ENCODE measurements around the gene ATP11A. TPM values are rescaled to one million over a fixed set of nuclear protein-coding genes. Genes with fewer than 3 reads are reported as not detected.

ATP11A gene
- total and polyA plus RNA-seq, 2 experiments from 2014 or later: 4.9 to 5.0 TPM

GRCh38 chr13:112714376-112715174 lies 24.7 kb downstream of the ATP11A start:
- Histone ChIP-seq H3K9ac (no peak overlapping the region), H3K4me3 (no peak overlapping the region), H3K4me1 (ENCODE audit: insufficient read depth) (peaks cover 9% of the 10 kb centered on the region; the same call in 1 of the 2 replicates), H3K9me2 (ENCODE audit: insufficient read depth) (no peaks in the 10 kb centered on the region), H4K20me1 (ENCODE audit: insufficient read depth) (no peaks in the 10 kb centered on the region), H3K36me3 (ENCODE audit: low read depth) (no peaks in the 10 kb centered on the region), H3K79me2 (ENCODE audit: insufficient read depth) (no peaks in the 10 kb centered on the region), H3K4me2 (ENCODE audit: unreplicated experiment) (no peak overlapping the region), H2AFZ (no peak overlapping the region), H3F3A (ENCODE audit: insufficient read depth) (no peaks in the 10 kb centered on the region), H3K27me3 (replicated peaks; ENCODE audit: insufficient read depth) (no peaks in the 10 kb centered on the region), H3K9me3 (ENCODE audit: low read depth) (no peaks in the 10 kb centered on the region), H3K27ac (no peak overlapping the region)
- TF ChIP-seq EZH2phosphoT487 (IDR thresholded peaks at IDR 0.05; ENCODE audit: insufficient read depth, low read depth): no peak
- no peak for TF ChIP-seq EZH2 (IDR thresholded peaks at IDR 0.05; ENCODE audit: insufficient read depth, poor library complexity, severe bottlenecking)
- 93 to 95% methylated on average over 22 to 23 of the region's 23 CpGs for WGBS, 2 experiments (ENCODE audit: low coverage in 1 of 2, low lambda C conversion rate in 2 of 2, missing lambda C conversion rate in 2 of 2)
- peak; percentile 40 for DNase-seq
- in situ Hi-C loops (cut with MboI): no loop called here

- Histone ChIP-seq H3K4me2 (ENCODE audit: unreplicated experiment) (no peak overlapping the region), H3K9me2 (ENCODE audit: insufficient read depth) (no peaks in the 10 kb centered on the region), H3K27me3 (replicated peaks; ENCODE audit: insufficient read depth) (no peaks in the 10 kb centered on the region), H2AFZ (no peak overlapping the region), H3K27ac (no peak overlapping the region), H3K79me2 (ENCODE audit: insufficient read depth) (no peaks in the 10 kb centered on the region), H3K4me3 (no peak overlapping the region), H3K9me3 (ENCODE audit: low read depth) (no peaks in the 10 kb centered on the region), H3K36me3 (ENCODE audit: low read depth) (no peaks in the 10 kb centered on the region), H3K9ac (no peak overlapping the region), H3F3A (ENCODE audit: insufficient read depth) (no peaks in the 10 kb centered on the region), H4K20me1 (ENCODE audit: insufficient read depth) (no peaks in the 10 kb centered on the region), H3K4me1 (ENCODE audit: insufficient read depth) (peaks cover 9% of the 10 kb centered on the region; the same call in 1 of the 2 replicates)
- no peak for TF ChIP-seq EZH2 (IDR thresholded peaks at IDR 0.05; ENCODE audit: insufficient read depth, poor library complexity, severe bottlenecking)
- TF ChIP-seq EZH2phosphoT487 (IDR thresholded peaks at IDR 0.05; ENCODE audit: insufficient read depth, low read depth): no peak
- 73 to 82% methylated on average over 2 to 5 of the region's 5 CpGs for WGBS, 2 experiments (ENCODE audit: low coverage in 1 of 2, low lambda C conversion rate in 2 of 2, missing lambda C conversion rate in 2 of 2)
- no peak for DNase-seq
- in situ Hi-C loops (cut with MboI): no loop called here
Measured at GRCh38 chr13:112715210-112715609, 25.4 kb downstream of the ATP11A start.

- no peak overlapping the region for H3K4me2 ChIP-seq (ENCODE audit: unreplicated experiment)
- H3K79me2 ChIP-seq (ENCODE audit: insufficient read depth): no peaks in the 10 kb centered on the region
- H3K36me3 ChIP-seq (ENCODE audit: low read depth): no peaks in the 10 kb centered on the region
- H3K27me3 ChIP-seq (replicated peaks; ENCODE audit: insufficient read depth): no peaks in the 10 kb centered on the region
- no peaks in the 10 kb centered on the region for H3K9me2 ChIP-seq (ENCODE audit: insufficient read depth)
- no peak overlapping the region for H3K27ac ChIP-seq
- no peak overlapping the region for H3K9ac ChIP-seq
- H3K9me3 ChIP-seq (ENCODE audit: low read depth): no peaks in the 10 kb centered on the region
- H2AFZ ChIP-seq: no peak overlapping the region
- peak; percentile 7 for DNase-seq
- WGBS, 2 experiments (ENCODE audit: low coverage in 1 of 2, low lambda C conversion rate in 2 of 2, missing lambda C conversion rate in 2 of 2): 82% methylated on average over 13 of the region's 13 CpGs
- H3K4me1 ChIP-seq (ENCODE audit: insufficient read depth): peaks cover 9% of the 10 kb centered on the region; the same call in 1 of the 2 replicates
- H4K20me1 ChIP-seq (ENCODE audit: insufficient read depth): no peaks in the 10 kb centered on the region
- TF ChIP-seq EZH2 (IDR thresholded peaks at IDR 0.05; ENCODE audit: insufficient read depth, poor library complexity, severe bottlenecking) (no peak), EZH2phosphoT487 (IDR thresholded peaks at IDR 0.05; ENCODE audit: insufficient read depth, low read depth) (no peak)
- in situ Hi-C loops (cut with MboI): no loop called here
- no peak overlapping the region for H3K4me3 ChIP-seq
- H3F3A ChIP-seq (ENCODE audit: insufficient read depth): no peaks in the 10 kb centered on the region
Measured at GRCh38 chr13:112715715-112716460, 26.1 kb downstream of the ATP11A start.

GRCh38 chr13:112716461-112716820 lies 26.6 kb downstream of the ATP11A start:
- H3K36me3 ChIP-seq (ENCODE audit: low read depth): no peaks in the 10 kb centered on the region
- no peaks in the 10 kb centered on the region for H4K20me1 ChIP-seq (ENCODE audit: insufficient read depth)
- no peak overlapping the region for H3K4me2 ChIP-seq (ENCODE audit: unreplicated experiment)
- H3K27ac ChIP-seq: no peak overlapping the region
- no peaks in the 10 kb centered on the region for H3K9me2 ChIP-seq (ENCODE audit: insufficient read depth)
- H3K4me3 ChIP-seq: no peak overlapping the region
- TF ChIP-seq EZH2phosphoT487 (IDR thresholded peaks at IDR 0.05; ENCODE audit: insufficient read depth, low read depth) (no peak), EZH2 (IDR thresholded peaks at IDR 0.05; ENCODE audit: insufficient read depth, poor library complexity, severe bottlenecking) (no peak)
- H3K9ac ChIP-seq: no peak overlapping the region
- H3K79me2 ChIP-seq (ENCODE audit: insufficient read depth): no peaks in the 10 kb centered on the region
- no peak for DNase-seq
- WGBS, 2 experiments (ENCODE audit: low coverage in 1 of 2, low lambda C conversion rate in 2 of 2, missing lambda C conversion rate in 2 of 2): 89 to 91% methylated on average over 7 to 13 of the region's 13 CpGs
- peaks cover 5% of the 10 kb centered on the region; the same call in 1 of the 2 replicates for H3K4me1 ChIP-seq (ENCODE audit: insufficient read depth)
- H2AFZ ChIP-seq: no peak overlapping the region
- in situ Hi-C loops (cut with MboI): no loop called here
- H3F3A ChIP-seq (ENCODE audit: insufficient read depth): no peaks in the 10 kb centered on the region
- H3K27me3 ChIP-seq (replicated peaks; ENCODE audit: insufficient read depth): no peaks in the 10 kb centered on the region
- no peaks in the 10 kb centered on the region for H3K9me3 ChIP-seq (ENCODE audit: low read depth)
